Measurements from ENCODE around the gene HAVCR2.
"Not testable (repeated sequence)": the region's sequence is repeated elsewhere in the genome, so short reads cannot be mapped to it uniquely, and the experiment has no call there.

The HAVCR2 gene

DNA sequence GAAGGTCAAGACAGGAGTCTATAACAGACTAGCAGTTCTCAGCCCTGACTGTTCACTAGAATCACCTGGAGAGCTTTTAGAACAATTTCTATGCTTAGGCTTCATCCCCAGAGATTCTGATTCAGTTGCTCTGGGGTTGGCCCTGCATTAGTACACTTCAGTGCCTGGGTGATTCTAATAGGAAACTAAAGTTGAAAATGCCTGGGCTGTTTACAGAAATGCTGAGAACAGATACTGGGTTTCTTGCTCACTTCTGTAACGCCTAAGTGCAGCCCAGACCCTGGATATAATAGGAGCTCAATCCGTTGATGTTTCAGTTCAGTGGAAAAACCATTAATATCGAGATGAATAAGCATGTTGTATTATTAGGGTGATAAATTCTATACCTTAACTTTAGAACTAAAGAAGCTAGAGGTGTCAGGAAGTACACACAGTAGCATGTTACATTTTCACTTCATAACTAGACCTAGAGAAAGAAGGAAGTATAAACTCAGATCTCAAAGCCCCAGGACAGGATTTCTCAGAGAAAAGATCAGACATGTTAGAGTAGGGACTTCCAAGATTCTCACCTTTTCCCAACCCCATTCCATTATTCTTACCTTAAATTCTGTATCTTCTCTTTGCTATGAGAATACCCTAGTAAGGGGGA lies 20.4 kb downstream of the HAVCR2 start:
- no peak for DNase-seq

DNA sequence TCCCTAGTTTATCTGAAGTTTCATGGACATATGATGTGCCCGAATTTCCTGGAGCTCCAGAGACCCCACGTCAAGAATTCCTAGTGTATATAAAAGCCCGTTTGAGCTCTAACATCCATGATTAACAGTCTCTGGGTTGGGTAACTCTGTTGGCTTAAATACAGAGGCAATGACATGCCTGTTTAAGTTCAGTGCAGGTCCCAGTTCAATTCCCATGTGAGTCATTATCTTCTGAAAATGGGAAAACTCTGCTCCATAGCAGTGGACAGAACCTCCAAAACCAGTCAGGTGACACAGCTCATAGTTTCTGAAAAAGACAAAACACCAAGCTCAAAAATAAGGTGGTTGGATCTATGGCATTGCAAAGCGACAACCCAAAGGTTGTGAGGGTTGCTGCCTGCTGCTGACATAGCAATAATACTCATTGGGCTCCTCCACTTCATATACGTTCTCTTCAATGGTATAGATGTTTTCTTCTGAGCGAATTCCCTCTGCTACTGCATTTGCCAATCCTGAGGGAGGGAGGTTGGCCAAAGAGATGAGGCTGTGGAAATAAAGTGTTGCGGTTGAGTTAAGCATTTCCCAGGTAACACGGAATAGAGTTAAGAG lies 22.0 kb downstream of the HAVCR2 start:
- no peak for DNase-seq

DNA sequence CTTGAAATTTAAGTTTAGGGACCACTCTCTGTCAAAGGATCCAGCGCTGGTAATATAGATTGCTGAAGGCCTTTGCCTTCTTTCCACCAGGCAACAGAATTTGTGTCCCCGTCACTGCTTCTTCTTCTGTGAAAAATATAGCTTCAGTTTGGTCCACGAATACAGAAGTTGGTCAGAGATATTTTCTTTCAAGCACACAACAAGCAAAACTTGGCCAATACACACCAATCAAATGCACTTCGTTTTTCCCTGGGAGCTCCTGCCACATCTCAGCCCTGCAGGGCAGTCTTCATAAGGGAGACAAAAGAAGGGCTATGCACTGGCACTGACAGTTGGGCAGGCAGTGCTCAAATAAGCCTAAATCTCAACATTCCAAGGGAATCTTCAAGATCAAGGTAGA lies 22.9 kb downstream of the HAVCR2 start:
- DNase-seq: no peak

DNA sequence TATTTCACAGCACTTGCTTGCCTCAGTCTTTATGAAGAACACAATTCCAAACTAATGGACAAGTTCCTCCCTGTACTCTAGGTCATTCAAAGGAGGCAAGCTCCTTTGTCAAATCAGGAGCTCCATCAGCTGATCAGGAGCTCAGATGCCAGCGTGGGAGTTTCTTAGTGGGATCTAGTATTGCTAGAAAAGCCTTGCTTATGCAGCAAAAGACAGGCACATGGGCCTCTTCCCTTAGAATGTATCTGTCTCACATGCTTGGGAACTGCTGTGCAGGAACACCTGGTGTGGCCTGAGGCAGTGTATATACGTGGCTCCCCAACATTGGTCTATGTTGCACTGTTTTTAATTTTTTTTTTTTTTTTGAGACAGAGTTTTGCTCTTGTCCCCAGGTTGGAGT lies 28.6 kb downstream of the HAVCR2 start:
- no peak for DNase-seq

DNA sequence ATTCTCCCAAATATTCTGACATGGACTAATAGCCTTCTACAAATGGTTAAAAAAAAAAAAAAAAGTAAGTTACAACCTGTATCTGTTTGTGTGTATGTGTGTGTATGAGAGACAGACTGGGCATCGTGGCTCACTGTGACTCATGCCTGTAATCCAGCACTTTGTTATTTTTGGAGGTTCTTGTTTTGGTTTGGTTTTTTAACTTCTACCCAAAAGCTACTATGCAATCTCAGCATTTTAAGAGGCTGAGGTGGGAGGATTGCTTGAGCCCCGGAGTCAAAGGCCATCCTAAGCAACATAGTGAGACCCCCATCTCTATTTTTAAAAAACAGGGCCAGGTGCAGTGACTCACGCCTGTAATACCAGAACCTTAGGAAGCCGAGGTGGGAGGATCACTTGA lies 32.3 kb downstream of the HAVCR2 start:
- DNase-seq: no peak

DNA sequence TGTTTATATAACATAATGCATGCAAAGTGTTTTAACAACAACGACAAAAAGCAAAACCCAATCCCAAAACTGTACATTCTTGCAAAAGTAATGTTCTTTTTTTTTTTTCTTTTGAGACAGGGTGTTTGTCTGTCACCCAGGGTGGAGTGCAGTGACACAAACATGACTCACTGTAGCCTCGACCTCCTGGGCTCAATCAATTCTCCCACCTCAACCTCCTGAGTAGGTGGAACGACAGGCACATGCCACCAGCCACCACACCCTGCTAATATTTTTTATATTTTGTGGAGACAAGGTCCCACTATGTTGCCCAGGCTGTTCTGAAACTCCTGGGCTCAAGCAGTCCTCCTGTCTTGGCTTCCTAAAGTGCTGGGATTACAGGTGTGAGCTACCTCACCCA lies 36.3 kb downstream of the HAVCR2 start:
- DNase-seq: no peak

DNA sequence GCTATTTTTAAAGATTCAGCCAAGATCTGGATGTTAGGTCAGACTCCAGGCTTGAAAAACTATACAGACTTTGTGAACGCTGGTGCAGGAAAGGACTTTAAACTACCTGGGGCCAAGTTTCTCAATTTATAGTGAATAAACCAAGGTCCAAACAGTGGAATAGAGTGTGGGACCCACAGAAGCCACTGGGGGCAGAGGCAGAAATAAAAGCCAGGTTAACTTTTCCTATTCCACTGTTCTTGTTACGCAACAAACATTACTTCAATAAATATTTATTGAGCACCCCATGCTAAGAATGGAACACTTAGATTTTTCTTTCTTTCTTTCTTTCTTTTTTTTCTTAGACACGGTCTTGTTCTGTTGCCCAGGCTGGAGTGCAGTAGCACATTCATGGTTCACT lies 38.9 kb downstream of the HAVCR2 start:
- no peak for DNase-seq

DNA sequence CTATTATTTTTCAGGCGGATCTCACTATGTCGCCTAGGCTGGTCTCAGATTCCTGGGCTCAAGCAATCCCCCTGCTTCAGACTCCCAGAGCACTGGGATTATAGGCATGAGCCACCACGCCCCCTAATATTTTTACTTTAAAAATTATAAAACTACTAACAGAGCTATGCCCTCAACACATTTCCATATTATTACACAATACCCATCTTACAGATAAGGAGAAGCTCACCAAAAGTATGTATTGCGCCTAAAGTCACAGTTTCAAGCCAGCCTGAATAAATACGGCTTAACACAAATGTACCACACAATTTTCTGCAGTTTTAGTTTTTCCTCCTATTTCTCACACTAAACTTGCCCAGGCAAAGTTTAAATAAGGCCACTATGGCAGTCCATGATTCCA lies 40.1 kb downstream of the HAVCR2 start:
- no peak for DNase-seq

DNA sequence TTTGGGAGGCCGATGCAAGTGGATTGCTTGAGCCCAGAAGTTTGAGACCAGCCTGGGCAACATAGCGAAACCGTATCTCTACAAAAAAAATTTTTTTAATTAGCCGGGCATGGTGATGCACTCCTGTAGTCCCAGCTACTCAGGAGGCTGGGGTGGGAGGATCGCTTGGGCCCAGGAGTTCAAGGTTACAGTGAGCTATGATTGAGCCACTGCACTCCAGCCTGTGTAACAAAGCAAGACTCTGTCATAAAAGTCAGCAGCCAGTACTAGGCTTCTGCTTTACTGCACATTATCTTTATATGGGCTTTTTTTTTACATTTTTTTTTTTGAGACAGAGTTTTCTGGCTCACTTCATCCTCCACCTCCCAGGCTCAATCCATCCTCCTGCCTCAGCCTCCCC lies 40.5 kb downstream of the HAVCR2 start:
- no peak for DNase-seq

DNA sequence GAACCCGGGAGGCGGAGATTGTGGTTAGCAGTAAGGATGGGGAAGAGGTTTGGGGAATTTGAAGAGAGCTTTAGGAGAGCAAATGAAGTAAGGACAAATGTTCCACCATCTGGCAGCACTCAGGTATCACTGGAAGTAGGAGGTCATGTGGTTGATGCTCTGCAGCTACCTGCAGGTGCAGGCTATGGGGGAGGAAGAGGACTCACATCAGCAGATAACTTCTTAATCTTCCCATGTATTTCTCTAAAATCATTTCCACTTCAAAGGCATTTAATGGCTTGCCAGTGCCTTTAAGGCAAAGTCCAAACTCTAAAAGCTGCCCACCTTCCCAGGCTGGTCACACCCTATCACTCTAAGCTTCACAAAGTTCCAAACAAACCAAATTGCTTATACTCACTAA lies 41.8 kb downstream of the HAVCR2 start:
- no peak for DNase-seq

DNA sequence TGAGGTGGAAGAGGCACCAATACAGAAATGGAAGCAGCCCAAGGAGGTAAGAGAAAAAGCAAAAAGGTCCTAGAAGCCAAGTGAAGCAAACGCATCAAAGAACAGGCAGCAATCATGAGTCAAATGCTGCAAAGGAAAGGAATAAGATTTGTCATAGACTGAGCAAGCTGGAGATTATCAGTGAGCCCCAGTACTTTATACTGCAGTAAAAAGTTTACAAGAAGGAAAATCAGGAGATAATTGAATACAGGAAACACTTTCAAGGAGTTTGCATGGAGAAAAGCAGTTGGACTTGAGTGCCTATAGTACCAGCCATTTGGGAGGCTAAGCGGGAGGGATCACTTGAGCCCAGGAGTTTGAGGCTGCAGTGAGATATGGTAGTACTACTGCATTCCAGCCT lies 42.8 kb downstream of the HAVCR2 start:
- no peak for DNase-seq

DNA sequence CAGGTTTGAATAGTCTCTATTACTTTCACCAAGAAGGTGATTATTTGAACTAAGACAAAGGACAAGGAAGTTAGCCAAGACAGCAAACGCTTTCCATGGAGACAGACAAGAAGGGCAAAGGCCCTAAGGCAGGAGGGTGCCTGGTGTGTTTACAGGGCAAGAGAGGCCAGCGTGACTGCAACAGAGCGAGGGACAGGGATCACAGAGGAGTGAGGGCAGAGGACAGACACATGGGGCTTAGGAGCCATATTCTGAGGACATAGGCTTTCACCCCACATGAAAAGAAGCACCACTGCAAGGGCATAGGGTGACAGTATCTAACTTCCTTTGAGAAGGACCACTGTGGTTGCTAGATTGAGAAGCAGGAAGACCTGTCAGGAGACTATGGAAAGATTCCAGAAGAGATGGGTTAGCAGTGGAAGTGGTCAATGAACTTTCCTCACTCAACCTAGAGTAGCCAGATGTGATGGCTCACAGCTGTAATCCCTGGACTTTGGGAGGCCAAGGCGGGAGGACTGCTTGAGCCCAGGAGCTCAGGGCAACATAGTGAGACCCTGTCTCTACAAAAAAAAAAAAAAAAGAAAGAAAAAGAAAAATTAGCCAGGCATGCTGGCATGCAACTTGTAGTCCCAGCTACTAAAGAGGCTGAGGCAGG lies 44.9 kb downstream of the HAVCR2 start:
- no peak for DNase-seq

DNA sequence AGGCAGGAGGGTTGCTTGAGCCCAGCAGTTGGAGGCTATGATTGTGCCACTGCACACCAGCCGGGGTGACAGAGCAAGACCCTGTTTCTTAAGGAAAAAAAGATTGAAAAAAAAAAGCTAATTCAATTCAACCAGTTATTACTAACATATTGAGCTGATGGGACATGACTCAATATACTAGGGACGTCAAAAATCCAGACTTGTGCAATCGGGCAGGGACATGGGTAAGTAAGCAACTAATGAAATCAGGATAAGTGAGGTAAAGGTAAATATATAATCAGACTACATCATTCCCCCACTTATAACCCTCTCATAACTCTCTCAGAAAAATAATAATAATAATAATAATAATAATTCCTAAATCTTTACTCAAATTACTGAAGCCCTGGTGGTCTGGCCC lies 49.0 kb downstream of the HAVCR2 start:
- no peak for DNase-seq

DNA sequence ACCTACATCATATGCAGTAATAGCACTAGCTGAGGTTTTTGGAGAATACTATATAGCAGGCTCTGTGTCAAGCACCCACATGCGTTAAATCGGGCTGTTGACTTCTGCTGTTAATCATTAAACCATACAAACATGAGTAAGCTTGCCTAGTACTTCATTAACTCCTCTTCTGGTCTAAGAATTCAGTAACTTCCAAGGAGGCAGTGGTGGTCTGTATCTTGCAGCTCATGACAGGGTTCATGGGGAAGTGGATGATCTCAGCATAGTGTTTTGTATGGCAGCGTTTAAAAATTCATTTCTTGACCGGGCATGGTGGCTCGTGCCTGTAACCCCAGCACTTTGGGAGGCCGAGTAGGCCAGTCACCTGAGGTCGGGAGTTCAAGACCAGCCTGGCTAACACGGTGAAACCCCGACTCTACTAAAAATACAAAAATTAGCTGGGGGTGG lies 49.7 kb downstream of the HAVCR2 start, which contains the start of gene HAVCR1:
Gene HAVCR1, minus strand, starts transcription at position 24 of the 447 bp plus-strand sequence. CDS start 1,173 bp downstream, outside the sequence.
- no peak for DNase-seq

DNA sequence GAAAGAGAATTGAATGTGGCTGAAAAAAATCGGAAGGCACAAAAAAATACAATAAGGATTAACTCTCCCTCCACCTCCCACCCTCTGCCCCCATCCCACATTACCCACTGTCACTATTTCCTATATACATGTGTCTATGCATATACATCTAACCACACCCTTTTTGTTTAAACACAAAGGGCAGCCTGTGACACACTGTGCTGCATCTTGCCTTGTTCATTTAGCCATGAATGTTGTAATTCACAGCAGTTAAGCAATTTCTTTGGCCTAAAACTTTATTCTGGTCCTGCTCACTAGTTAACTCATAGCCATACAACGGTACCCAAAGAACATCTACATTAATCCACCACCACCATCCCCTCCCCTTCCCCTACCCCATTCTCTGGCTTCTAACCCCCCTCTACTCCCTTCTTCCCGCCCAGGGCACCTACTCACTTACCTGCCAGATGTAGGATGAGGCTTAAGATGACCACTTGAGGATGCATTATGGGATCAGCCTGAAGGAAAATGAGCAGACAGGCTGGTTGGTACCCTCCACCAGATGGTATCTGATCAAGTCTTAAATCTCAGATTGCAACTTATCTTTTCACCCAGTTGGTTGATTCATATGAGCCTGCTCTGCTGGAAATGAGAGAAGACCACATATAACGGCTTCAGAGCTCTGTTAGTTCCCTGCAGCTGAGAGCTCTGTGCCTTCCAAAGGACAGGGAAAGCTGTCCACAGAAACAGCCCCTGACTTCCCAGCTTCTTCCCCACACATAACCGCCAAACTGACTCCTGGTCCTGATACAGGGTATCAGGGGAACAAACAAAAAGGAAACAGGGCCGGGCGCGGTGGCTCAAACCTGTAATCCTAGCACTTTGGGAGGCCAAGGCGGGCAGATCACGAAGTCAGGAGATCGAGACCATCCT lies 51.1 kb downstream of the HAVCR2 start:
- no peak for DNase-seq

DNA sequence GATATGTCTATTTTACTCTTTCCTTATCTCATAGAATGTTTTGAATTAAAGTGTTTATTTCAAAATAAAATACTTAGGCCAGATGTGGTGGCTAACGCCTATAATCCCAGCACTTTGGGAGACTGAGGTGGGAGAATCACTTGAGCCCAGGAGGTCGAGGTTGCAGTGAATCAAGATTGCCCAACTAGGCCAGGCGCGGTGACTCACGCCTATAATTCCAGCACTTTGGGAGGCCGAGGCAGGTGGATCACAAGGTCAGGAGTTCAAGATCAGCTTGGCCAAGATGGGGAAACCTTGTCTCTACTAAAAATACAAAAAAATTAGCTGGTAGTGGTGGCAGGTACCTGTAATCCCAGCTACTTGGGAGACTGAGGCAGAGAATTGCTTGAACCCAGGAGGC lies 52.0 kb downstream of the HAVCR2 start:
- DNase-seq: not testable (repeated sequence)

DNA sequence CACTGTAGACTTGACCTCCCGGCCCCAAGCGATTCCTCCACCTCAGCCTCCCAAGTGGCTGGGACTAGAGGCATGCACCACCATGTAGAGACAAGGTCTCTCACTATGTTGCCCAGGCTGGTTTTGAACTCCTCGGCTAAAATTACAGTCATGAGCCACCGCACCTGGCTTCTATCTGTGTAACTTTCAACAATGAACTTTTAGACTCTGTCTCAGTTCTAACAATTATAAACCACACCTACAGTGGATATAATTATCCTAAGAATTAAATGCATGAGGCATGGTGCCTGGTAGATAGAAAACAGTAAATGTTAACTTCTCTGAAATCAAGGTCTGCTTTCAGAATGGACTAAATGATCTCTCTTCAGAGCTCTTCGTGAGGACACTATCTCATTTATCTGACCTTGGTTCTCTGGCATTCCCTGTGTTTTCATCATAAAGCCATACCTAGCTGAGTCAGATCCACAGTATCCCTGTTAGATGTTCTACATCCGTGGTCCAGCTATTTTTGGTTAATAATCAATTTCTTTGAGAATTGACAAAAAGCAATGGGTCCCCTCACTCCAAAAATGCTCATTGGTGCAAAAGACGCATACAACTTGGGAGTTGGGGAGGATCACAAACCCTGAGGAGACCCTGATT lies 57.1 kb downstream of the HAVCR2 start:
- no peak for DNase-seq

DNA sequence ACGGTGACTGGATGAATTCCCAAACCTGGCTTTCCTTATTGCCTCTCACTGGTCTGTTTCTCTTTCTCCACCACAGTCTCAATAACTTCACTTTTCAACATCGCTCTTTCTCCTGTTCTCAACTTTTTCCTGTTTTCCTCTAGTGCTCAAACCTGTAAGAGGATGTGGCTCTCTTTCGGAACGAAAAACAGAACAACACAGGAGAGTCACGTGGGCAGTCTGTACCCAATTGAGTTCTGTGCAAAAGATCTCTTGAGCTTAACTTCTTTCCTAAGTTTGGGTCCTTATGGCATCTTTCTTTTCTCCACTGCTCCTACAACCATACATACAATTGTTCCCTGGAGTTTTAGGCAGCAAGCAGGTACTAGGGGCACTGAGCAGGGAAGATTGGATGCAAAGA lies 58.8 kb downstream of the HAVCR2 start:
- DNase-seq: no peak

DNA sequence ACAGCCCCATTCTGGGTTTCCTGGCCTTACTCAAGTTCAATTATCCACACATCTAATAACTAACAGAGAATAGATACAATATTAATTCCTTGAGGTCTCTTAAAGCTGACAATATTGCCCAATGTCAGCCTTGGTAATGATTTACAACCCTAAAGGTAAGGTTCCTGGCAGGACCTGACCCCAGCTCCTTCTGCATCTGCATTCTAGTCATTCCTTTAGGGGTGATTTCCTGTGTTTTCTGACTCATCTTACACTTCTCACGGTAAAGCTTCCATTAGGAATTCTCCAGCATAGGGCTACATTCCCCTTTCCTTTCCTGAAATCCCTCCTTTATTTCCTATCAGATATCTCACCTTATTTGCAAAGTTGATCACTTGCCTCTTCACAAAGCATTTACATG lies 59.2 kb downstream of the HAVCR2 start:
- no peak for DNase-seq

DNA sequence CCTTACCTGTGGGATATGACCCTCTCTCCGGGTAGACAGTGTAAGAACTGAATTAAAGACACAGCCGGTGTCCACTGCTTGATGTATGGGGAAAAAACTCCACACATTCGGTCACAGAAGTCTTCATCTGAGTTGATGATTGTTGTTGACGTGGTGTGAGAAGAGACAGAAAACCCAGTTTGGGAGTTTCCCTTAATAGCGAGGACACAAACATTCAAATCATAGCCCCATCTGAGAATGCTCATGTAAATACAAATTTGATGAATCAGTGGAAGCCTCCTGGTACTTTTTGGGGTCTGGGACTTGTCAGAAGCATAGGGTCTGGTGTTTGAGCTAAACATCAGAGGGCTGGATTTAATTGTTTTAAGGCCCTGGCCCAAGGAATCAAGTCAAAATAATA lies 60.9 kb downstream of the HAVCR2 start:
- DNase-seq: no peak

DNA sequence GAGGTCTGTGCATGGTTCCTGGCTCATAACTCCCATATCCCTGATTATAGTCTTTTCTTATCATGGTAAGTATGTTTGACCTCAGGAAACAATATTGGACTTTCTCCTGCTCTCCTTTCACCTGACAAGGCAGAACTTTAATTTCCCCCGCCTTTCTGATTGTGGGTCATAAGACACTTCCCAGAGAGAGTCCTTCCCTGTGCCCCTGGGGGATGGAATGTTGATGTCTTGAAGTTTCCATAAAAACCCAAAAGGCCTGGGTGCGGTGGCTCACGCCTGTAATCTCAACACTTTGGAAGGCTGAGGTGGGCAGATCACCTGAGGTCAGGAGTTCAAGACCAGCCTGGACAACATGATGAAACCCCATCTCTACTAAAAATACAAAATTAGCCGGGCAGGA lies 61.8 kb downstream of the HAVCR2 start:
- not testable (repeated sequence) for DNase-seq

DNA sequence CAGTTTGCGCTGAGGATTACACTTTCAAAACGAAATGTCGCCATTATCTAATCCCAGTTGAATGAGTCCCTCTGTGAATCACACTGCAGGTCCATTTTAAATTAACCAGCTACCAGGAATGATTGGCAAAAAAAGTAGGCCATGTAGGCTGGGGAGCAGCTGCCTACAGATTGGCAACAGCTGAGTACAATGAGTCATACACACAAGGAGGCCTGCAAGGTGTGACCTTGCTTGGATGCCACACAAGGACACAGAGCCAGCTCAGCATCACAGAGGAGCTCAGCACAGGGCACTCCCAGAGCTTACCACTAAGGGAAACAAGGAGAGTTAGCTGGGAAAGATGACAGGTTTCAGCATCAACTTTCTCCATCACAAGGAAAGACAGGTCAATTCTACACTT lies 62.8 kb downstream of the HAVCR2 start:
- DNase-seq: no peak

DNA sequence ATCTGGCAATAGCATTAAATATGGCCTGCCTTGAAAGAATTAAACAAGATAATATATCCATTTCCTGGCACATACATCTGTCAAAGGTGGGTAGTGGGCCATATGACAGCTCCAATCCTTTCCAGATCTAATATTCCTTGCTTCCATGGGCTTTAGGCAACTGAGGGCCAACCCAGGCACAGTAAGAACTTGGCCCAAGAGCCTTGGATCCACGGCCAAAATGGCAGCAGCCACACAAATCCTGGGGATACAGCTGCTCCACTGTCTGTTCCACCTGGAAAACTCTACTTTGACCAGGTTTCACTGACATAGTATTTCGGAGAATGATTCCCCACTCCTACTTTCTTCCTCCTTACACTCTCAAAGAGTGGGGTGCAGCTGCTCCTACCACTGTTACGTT lies 63.2 kb downstream of the HAVCR2 start:
- no peak for DNase-seq
